CD4-positive, alpha-beta T cell treated with Interleukin-2 at 100 ng/mL for 4 hours (primary cell): Measurements from ENCODE around the gene LYST.
A peak's percentile ranks its signal among the peaks of the same experiment; 100 is the strongest.
"Not testable (repeated sequence)": the region's sequence is repeated elsewhere in the genome, so short reads cannot be mapped to it uniquely, and the experiment has no call there.

Source experiments
- DNase-seq: peaks from one replicate; pipeline ENCODE4 v3.0.0-alpha.2; 2020; ENCODE audit warnings: low spot score

LYST gene, protein sequence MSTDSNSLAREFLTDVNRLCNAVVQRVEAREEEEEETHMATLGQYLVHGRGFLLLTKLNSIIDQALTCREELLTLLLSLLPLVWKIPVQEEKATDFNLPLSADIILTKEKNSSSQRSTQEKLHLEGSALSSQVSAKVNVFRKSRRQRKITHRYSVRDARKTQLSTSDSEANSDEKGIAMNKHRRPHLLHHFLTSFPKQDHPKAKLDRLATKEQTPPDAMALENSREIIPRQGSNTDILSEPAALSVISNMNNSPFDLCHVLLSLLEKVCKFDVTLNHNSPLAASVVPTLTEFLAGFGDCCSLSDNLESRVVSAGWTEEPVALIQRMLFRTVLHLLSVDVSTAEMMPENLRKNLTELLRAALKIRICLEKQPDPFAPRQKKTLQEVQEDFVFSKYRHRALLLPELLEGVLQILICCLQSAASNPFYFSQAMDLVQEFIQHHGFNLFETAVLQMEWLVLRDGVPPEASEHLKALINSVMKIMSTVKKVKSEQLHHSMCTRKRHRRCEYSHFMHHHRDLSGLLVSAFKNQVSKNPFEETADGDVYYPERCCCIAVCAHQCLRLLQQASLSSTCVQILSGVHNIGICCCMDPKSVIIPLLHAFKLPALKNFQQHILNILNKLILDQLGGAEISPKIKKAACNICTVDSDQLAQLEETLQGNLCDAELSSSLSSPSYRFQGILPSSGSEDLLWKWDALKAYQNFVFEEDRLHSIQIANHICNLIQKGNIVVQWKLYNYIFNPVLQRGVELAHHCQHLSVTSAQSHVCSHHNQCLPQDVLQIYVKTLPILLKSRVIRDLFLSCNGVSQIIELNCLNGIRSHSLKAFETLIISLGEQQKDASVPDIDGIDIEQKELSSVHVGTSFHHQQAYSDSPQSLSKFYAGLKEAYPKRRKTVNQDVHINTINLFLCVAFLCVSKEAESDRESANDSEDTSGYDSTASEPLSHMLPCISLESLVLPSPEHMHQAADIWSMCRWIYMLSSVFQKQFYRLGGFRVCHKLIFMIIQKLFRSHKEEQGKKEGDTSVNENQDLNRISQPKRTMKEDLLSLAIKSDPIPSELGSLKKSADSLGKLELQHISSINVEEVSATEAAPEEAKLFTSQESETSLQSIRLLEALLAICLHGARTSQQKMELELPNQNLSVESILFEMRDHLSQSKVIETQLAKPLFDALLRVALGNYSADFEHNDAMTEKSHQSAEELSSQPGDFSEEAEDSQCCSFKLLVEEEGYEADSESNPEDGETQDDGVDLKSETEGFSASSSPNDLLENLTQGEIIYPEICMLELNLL (N-terminal part only)

GRCh38 chr1:235866205-235866912, at the start of gene LYST:
Gene LYST (minus strand): TSS chr1:235866906. CDS start chr1:235830417, 36,489 bp downstream.
- DNase-seq, result peak; percentile 65

GRCh38 chr1:235915489-235915888, 48.8 kb upstream of the LYST start:
- not testable (repeated sequence) for DNase-seq

GRCh38 chr1:235913311-235913710, 46.6 kb upstream of the LYST start:
- DNase-seq, result no peak

- no peak for DNase-seq
These were observed 45.2 kb upstream of the LYST start for GRCh38 chr1:235911876-235912275.

- no peak for DNase-seq
These were observed 44.6 kb upstream of the LYST start for GRCh38 chr1:235911300-235911662.

DNA sequence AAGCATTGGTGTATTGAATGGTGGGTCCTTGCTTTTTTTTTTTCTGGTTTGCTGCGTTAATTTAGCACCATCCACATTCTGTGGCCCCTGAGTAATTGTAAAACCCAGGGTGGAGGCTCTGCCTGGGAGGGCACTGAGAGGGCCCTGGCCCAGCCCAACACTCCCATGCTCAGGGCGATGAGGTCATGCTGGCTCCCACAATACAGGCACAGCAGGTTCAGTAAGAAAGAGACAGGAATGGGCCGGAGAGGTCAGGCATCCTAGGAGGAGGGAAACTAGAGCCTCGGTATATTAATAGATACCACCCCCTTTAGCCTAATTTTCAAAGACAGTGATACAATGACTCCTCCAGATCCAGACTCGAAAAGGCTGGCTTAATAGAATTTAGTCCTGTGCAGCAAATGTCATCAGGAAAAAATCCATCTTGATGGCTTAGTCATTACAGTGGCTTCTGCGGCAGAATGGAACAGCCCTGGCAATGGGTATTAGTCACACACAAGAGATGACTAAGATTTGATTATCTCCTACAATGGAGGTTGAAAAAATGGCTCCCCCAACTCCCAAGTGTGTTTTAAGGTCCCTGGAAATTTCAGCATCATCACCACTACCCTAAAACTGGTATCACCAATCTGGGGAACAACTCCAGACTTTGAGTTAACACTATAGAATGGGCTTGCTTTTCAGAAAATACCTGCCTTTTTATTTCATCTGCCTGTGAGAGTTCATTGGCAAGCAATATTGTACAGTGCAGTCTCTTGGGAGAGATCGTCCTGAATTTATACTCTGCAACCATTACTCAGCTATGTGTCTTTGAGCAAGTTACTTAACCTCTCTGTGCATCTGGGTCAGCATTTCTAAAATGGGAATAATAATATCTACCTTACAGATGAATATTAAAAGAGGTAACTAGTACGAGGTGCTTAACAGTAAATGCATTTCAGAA, 43.9 kb upstream of the LYST start:
- peak; percentile 27 for DNase-seq

DNA sequence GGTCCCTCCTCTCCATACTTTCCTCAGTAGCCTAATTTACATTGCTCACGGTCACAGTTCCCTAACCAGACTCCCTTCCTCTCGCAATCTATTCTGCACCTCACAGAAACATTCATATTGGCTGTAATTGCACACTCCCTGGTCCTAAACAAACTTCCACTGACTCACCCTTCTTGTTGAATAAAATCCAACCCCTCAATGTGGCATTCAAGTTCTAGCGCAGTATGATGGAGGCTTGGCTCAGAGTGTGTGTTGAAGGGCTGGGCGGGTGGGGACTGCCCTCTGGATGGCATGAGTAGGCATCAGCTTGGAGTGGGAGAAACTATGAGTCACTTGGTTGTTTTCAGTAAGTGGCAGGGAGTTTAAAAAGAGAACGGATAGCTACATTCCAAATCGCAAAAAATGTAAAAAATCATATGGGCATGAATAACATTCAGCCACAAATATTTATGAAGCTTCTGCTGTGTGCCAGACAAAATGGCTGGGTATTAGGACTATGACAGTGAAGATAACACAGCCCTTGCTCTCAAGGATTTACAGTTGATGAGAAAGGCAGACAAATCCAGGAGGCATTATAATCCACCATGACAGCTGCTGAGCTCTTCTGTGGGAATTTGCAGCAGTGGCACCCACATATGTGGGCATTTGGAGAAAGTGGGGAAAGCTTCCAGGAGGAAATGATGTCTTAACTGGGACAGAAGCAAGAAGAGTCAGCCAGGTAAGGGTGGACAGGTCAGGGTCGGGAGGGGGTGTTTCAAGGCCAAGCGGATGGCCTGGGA, 42.2 kb upstream of the LYST start:
- DNase-seq, result no peak

- DNase-seq, result no peak
These were observed 41.2 kb upstream of the LYST start for GRCh38 chr1:235907897-235908240.

DNA sequence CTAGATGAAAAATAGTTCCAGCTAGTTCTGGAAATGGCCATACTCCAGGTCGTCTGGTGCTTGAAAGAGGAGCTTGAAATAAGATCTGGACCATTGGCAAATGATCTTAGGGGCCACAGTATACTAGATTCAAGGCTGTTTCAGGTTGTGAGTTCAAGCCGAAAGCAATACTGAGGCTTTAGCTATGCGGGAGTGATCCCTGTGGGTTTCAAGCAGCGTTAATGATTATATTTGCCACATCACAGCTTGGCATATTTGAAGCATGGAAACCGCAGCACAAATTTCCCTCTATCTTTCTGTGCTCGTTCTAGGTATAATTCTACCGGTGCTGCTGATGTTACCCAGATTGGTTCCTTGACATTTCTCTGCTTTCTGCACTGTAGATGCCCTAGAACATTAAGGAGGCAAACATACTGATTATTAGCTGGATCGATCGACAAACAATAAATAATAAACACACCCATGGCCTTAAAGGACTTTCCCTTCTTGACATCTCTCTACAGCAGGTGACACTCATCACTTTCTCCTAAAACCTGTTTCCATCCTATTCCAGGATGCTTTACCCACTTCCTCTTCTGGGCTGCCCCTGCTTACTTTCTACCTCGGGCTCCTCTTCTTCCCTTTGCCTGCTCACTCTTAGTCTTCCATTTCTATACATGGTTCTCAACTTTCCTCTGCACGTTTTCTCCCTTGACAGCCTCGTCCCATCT, 40.6 kb upstream of the LYST start:
- DNase-seq, result no peak

DNA sequence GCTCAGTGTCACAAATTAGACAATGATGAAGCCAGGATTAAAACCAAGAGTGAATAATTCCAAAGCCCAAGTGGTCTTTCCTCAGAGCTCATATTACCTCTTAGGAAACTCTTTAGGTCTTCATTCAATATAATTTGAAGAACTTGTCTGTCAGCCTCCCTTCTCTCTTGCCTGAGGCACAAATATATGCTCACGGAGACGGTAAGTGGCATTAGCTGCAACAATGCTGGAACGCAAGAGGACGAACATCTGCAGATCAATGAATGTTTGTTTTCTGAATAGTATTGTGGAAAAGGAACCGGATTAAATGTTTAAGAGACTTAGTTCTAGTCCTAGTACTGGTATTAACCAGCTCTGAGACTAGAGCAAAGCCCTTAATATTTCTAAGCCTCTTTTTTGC, 39.7 kb upstream of the LYST start:
- no peak for DNase-seq

- not testable (repeated sequence) for DNase-seq
These were observed 37.1 kb upstream of the LYST start for GRCh38 chr1:235903809-235904208.

GRCh38 chr1:235902677-235903542, 36.2 kb upstream of the LYST start:
- DNase-seq, result no peak

DNA sequence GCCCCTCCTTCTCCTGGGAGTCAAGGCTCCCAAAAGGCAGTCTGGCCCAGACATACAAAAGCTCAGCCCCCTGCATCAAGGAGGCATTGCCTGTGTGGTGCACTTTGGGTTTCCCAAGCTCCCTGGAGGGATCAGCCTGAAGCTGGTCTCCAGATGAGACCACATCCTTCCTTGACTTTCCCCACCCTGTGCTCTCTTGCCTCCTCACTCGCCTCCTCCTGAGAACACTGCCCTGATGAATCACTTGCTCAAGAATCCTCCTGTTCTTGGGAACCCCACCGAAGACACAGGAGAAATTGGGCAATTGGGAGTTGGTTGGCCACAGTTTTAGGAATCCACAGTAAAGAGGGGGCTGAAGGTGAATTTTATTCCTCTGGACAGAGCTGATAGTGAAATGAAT, 34.8 kb upstream of the LYST start:
- DNase-seq, result no peak

DNA sequence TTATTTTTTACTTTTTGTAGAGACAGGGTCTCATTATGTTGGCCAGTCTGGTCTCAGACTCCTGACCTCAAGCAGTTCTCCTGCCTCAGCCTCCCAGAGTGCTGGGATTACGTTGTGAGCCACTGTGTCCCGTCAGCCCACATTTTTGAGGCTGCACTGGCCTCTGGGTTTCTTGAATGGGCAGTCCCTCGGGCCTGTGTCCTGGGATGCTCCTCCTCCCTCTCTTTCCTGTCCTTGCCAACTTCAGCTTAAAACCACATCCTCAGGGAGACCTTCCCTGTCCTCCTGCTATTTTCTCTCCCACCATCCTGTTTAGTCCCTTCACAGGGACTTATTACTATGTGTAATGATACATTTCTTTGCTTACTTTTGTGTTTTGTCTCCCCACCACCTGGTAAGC, 31.4 kb upstream of the LYST start:
- no peak for DNase-seq

GRCh38 chr1:235893840-235894239, 27.1 kb upstream of the LYST start:
- no peak for DNase-seq

- DNase-seq, result no peak
These were observed 26.2 kb upstream of the LYST start for GRCh38 chr1:235892734-235893413.

GRCh38 chr1:235892202-235892601, 25.5 kb upstream of the LYST start:
- no peak for DNase-seq
